Measurements from ENCODE around the gene DST.
"Not testable (repeated sequence)": the region's sequence is repeated elsewhere in the genome, so short reads cannot be mapped to it uniquely, and the experiment has no call there.

DST gene

DNA sequence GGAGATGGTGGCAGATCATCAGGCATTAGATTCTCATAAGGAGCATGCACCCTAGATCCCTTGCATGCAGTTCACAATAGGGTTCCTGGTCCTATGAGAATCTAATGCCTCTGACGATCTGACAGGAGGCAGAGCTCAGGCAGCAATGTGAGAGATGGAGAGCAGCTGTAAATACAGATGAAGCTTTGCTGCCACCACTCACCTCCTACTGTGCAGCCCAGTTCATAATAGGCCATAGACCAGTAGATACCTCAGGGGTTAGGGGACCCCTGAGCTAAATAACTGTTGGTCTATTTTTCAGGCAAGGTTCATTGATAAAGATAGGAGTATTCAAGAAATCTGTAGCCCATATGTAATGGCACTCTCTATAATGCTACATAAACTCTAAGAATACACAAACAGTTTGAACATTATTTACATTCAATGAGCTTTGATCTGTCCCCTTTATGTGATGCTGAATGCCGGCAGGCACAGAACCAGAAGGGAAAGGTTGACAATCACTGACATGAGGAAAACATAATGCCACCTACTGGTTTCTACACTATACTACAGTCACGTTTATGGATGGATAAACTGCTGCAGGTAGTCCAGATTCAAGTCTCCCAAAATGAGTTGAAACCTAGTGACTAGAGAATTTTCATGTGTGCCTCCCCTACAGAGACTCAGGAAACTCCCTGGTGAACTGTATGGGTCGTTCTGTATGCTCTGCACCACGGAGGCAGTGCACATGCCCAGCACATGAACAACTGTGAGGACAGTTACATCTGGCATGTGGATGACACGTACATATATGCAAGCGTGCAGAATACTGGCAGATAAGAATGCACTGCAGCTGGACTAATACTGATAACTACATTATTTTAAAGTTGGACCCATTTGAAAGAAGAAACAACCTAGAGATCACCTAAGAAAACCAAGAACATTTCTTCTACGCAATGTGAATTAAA lies 72.0 kb downstream of the DST start:
- DNase-seq: no peak

DNA sequence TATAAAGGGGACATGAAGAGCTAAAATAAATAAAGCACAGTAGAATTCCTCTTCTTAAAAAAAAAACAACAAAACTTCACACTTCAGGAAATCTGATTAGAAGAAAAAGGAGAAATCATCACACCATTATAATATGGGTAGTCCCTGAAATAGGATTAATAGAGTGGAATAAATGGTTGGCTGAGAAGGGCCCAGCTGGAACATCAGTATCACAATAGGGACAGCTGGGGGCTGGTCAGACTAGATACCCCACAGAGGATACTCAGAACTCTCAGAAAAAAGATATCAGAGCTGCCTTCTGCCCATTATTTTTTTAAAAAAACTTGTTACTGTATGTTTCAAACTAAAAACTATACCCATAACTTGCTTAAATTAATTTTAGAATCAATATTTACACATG lies 75.2 kb downstream of the DST start:
- no peak for DNase-seq

DNA sequence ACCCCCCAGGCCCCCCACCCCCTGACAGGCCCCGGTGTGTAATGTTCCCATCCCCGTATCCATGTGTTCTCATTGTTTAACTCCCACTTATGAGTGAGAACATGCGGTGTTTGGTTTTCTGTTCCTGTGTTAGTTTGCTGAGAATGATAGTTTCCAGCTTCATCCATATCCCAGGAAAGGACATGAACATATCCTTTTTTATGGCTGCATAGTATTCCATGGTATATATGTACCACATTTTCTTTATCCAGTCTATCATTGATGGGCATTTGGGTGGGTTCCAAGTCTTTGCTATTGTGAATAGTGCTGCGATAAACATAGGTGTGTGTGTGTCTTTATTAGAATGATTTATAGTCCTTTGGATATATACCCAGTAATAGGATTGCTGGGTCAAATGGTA lies 80.0 kb downstream of the DST start:
- not testable (repeated sequence) for DNase-seq

DNA sequence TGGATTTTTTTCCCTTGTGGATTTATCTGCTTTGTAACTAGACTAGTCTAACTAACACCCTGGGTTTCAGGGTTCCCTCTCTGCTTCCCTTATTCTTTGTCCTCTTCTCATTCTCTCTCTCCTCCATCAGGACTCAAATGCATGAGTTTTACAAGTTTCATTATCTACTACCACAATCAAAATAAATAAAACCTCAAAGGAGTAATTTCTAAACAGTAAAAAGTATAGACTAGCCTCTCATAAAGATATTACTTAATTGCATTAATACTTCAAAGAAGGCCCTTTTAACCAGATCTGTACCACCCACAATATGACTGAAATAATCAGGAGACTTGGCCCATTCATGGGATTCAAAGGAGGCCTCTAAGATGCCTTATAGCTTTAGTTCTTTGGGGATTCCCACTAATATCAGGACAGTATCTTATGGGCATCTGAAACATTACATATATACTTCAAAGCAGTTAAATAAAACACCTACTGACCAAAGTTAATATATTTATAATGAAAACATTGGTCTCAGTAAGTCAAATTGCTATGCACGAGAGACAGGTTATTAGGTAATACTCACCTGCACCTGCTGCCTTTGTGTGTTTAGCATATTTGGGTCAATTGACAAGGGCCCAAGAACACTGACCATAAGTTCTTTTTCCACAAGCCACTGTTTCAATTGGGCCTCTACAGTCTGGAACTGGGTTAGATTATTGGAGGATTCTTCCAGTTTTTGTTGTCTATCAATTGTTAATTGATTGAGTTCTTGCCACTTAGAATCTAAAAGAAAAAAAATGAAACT lies 85.7 kb downstream of the DST start:
- no peak for DNase-seq

DNA sequence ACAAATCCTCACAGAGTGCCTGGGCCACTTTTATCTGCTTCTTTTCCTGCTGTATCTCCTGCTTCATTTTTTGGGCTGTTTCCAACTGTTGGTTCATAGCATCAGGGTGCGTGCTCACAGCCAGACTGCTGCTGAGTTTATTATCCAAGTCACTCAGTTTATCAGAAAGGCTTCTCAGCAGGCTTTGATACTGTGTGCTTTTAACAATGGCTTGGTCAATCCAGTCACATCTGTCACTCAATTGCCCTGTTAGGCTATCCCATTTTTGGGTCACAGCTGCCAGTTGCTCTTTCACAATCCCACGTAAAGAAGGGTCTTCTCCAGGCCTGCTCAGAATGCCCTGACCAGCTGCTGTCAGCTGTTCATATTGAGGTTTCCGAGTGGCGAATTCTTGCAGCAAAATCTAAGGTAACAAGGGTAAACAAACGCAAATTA lies 87.2 kb downstream of the DST start:
- DNase-seq: no peak

DNA sequence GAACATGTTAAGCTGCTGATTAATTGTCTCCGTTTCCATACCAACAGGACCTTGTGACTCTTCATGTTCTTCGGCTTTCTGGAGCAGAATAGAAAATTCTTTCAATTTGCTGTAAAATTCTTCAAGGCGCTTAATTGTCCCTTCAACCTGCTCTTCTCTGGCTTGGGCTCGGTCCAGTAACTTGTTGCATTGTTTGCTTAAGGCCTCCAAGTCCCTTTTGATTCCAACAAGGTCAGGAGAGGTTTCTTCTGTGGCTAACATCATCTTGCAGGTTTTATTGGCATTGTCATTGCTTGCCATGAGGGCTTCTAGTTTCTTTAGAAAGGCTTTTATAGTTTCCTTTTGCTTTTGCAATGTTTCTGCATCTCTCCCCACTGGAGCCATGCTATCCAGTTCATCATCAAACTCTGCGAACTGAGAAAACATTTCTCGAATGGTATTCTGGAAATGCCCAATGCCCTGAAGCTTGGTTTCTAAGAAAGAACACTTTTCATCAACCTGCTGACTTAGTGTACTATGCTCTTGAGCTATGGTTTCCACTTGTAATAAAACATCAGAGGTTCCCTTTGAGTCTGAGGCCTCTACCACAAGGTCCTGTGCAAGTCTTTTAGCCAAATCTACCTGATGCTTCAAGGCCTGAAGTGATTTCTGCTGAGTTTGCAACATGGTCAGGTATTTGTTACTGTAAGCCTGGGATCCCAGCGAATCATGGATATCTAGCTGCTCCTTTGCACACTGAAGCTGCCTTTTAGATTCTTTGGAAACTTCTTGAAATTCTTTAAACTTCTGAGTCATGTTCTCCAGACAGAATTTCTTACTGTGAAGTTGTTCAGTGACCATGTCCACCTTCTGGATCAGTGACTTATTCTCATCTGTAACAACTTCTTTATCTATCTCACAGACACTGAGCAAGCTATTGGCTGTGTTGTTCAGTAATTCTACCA lies 90.2 kb downstream of the DST start:
- no peak for DNase-seq

DNA sequence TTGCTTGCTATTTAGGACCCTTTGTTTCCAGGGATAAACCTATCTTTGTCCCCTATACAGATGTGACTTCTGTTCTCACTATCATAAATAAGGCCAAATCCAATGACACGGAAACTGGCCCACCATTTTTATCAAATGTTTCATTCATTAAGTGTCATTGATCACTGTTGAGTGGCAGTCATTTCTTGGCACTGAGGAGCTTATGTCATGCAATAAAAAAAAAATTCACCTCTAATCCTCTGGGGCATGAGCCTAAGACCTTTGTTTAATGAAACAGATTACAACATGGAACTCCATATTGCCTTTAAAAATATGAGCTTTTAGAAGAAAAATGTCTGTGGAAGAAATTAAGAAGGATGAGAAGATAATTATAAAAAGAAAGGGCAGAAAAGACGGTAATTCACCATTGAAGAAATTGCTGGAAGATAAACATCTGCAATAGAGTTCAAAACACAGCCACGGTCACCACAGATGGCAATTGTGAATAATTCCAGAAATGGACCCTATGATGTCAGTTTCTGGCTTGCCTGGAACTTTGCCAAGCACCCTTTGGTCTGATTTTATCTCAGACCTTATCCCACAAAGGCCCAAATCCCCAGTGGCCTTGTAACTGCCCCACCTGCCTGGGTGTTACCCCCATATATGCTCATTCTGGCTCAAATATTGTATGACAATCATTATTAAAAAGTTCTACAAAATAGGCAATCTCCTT lies 91.1 kb downstream of the DST start:
- no peak for DNase-seq

DNA sequence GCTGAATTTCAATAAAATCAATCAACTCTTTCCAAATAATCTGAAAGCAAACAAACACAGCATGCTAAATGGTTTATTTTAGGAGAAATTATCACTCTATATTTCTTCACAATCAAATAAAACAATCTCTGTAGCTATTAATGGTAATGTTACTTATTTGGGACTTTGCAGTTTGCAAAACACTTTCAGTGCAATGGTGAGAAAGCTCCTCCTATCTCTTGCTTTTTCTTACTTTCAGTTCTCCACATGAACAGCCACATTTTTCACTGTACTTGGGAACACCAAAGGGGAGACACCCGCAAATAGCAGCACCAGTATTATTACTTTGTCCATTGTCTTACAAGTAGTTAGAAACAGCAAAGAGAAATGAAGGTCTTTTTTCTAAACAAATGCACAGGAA lies 92.4 kb downstream of the DST start:
- DNase-seq: no peak

DNA sequence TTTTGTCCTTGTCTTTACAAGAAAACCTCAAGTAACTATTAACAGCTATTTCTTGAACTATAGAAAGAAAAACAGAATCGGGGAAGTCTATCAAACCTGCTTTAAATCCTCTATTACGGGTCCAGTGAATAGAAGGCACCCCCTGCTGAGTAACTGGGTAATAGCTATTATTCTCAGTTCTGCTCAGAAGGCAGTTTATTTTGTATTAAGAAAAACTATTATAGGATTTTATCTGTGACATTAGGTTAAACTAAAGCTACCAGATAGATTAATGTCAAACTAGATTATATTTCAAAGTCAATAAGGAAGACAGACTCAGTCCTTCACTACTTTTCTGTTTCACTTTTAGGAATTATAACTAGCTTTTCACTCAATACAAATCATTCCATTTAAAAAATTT lies 93.7 kb downstream of the DST start:
- DNase-seq: no peak

DNA sequence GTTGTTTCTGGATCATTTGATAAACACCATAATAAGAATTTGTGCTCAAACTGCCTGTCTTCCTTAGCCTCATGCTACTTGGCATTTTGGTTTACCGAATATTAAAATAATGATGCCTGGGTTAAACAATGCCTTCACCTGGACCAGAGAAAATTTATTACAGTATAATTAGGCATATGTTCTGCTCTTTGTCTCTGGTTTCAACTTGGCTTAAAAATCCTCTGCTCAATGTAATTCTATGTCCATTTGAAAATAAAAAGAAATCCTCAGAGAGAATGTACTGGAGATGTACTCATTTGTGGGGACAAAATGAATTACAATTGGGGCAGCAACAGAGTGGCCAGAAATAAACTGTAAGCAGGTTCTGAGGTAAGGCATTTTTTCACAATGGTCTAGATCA lies 95.0 kb downstream of the DST start:
- no peak for DNase-seq

DNA sequence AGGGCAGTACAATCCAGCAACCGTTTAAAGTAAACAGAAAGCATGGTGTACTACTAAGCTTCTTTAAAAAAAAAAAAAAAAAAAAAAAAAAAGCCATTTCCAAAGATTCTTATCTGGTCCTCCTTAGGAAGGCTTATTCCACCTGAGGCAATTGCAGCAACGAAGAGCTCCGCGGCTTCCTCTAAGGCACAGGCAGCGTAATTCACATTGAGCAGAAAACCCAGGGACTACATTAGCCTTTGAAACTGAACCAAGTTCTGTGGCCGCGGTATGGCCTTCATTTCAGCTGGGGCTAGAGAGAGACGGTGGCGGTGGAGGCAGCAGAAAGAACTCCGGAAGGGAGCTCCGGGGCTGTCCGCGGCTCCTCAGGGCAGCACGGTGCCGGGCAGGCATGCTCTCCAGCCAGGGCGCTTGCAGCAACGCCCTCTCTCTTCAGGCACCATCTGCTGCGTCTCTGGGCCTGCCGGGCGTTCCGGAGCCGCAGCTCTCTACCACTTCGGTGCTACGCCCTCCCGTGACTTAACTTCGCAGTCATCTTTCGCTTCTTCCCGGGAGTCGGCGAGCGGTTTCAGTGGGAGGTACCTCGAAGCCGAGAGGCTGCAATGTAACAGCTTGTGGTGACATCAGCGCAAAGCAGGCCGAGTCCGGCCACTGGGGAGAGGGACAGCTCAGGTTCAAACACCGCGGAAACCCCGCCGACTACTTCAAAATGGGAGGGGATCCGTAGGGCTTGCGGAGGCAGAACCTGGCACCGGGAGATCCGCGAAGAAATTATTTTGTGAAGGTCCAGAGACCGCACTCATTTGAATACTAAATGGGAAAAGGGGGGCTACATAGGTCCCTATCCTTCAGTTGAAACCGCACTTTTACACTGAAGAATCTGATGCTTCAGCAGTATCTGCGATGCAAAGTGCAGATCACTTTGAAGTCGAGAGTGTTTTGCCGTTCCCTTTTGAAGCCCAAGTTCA lies 100.0 kb downstream of the DST start:
- no peak for DNase-seq

DNA sequence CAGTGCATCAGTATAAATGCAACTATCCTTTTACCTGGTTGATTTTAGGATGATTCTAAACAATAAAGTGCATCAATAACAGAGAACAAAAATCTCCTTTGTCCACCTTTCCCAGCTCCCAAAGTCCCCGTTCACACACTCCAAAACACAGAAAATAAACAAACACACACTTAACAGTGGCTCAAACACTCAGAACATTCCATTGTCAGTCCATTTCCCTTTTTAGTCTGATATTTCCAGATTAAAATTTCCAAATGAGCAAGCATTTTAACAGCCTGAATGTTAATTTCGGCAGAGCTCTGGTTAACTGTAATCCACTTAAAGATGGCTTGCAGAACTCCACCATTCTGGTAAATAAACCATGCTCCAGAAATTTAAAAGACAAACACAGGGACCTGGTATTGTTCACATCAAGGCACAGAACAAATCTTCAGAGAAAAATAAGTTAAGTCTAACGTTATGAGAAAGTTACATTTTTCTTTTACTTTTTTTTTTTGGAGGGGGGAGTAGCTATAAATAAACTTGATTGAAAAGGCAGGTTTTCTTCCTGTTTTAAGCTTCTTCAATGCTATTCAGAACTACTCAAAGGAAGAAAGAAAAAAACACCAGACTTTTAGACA lies 100.8 kb downstream of the DST start:
- no peak for DNase-seq

DNA sequence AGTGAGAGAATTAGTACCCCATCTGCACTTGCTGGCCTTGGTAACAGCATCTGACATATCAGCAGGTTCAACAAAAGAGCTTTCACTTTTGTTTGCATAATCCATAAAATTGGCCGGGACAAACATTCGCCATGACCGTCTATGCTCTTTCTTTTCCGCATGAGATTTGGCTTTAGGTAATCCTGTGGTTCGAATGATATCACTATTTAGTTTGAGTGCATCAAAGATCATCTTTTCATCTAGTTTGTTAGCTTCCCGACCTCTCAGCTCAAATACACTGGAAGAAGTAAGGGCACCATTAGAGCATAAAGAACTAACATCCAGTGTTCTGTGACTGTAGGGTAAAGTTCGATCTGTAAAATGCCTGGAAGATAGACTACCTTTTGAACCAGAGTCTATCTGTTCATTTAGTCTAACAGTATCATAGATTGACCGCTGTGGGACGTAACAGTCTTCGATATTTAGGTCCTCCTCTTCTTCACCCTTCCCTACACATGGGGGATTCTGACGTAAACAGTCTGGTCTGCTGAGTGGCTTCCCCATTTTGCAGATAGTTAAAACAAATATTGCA lies 101.6 kb downstream of the DST start:
- DNase-seq: no peak

DNA sequence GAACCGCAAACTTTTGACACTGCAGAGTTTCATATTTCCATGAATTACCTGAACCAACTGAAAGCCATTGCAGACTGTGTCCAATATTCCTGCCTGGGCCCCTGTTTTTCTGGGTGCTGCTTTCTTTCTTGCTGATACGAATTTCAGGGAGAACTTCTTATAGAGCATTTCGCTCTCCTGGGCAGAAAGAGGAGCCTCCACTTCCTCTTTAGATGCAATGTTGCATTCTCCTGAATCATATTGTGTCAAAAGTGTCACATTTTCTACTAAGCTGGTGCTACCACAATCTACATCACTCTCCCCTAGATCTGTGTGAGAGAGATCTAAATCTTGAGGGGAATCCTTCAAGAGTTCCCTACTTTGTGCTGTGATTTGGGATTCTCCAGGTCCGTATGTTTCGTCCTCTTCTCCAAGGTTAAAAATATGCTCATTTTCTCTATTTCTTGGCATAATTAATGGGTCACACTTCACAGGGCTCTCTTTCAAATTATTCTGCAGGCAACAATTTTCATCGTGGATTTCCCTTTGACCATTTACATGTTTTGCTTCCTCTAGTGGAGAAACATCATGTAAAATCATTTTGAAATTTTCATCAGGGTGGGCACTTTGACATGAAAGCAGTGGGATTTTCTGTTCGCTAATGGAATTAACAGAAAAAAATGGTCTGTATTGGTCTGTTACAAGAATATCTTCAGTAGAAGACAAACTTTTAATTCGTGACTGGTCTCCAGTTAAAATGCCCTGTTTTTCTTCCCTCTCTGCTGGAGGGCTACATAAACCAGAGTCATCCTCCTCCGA lies 102.3 kb downstream of the DST start:
- DNase-seq: no peak

DNA sequence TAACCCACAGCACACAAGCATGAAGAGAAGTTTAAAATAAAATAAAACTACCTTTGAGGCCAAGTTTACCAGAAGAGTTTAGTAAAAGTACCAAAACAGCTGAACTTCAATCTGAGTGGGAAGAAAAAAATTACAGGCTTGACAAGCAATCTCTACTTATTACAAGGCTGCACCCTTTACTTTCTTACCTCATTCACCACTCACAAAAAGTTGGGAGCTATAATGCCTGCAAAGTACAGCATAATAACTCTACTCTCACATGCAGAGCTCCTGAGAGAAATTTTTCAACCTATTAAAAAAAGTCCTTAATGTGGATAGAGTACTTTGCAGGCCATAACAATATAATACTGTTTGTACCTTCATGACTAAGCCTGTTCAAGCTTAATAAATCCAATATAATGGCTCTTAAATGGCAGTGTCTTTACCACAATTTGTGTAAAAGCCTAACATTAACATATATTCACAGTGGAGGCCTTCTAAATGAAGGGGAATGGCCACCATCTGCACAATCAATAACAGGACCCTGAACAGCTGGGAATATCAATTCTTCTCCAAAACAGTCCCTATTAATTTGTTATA lies 103.1 kb downstream of the DST start:
- no peak for DNase-seq

DNA sequence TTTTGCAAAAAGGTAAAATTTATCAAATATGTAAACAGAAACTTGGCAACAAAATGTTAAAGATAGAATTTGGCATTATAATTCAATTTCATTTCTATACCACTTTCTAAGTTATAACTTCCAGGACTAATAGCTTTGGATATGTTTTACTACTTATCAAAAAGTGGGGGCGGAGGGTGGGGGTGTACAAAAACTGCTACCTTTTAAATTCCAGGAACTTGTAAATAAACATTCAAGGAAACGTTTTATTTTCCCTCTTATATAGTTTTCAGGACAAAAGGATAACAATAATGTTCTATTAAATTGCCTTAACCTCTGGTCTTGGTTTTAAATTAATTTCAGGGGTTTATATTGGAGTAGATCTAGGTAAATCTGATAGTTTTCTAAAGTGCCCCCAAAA lies 103.8 kb downstream of the DST start:
- no peak for DNase-seq

DNA sequence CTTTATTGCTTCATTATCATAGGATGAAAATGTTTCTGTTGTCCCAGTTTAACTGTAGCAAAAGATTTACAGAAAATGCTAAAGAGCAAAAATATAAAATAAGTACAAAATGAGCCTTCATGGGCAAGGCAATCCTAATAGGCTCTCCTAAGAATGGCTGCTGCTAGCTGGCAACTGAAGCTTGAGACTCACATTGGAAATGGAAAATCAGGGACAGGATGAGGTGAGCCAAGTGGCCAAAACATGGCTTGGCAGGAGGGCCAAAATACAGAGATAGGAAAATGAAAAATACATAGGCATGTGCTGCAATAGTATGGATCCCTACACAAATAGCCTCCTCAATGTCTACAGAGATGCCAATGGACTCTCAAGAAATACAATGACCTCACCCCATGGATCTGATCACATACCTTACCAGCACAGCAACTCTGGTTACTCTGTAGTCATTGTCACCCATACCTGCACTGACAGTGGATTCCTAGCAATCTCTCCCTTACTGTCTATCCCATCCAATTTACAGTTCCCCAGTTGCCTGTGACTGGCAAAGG lies 105.4 kb downstream of the DST start:
- no peak for DNase-seq

DNA sequence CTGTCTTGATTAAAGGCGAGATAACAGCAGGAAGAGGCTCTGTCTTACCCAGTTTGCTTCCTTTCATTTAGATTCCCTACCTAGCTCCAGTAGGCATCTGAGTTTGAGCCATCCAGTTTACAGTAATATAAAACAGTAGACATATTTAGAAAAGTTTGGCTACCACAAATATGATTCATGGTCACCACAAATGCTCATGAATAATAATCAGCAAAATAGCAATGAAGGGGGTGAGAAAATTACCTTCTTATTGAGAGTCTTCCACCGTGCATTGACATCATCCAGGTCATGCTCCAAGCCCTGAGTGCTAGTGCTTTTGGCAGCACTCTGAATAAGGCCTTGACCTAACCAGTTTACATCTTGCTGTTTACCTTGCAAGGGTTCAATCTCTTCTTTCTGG lies 106.2 kb downstream of the DST start:
- no peak for DNase-seq

DNA sequence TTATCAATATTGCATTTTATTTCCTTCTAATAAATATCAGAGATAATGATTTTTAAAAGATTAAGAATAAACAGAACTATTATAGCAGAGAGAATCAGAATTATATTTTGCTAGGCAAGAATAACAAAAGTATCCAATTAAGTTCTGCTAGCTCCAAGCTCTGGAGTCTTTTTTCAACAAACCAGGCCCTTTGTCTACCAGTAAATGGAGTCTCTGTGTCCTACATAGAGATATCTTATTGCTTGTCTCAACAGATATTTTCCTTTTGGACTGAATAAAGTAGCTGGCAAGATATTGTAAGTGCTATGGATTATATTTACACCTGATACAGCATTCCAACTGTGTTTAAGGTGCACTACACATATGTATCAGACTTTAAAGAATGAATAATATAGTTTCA lies 107.1 kb downstream of the DST start:
- DNase-seq: no peak

Data from activated gamma-delta T cell (primary cell).